Panc1 (cell line): Measurements from ENCODE around the gene PRRC1. TPM values are rescaled to one million over a fixed set of nuclear protein-coding genes. Genes with fewer than 3 reads are reported as not detected.

Source experiments
- ATAC-seq: fragments of 200-7000 bp; cut with Tn5 transposase; 2 replicates; pipeline ENCODE4 v1.9.1; 2020; ENCODE audit warnings: mild to moderate bottlenecking, moderate library complexity
- BruUV-seq: library from RNA; stranded (reverse); fragments of 400-500 nt; replicated peaks from 2 replicates; lab custom pipeline; 2021; lab: Mats Ljungman, UMichigan
- CTCF ChIA-PET: fragments of 300-600 bp; sonication (Branson Sonifier 250); formaldehyde crosslinking; loops from one replicate; lab custom pipeline; 2022; ENCODE audit warnings: antibody characterized with exemption; lab: Charles Lee
- POLR2A ChIA-PET: fragments of 300-600 bp; sonication (Branson Sonifier 250); formaldehyde crosslinking; loops from one replicate; lab custom pipeline; 2022; ENCODE audit warnings: antibody characterized with exemption; lab: Charles Lee
- DNase-seq: peaks from one replicate; pipeline ENCODE4 v3.0.0-alpha.2; 2010; ENCODE audit warnings: low read depth, low spot score
- H3K27ac ChIP-seq: 2 replicates; pipeline ENCODE4 v1.5.1; 2011; ENCODE audit warnings: mild to moderate bottlenecking, low read length, inconsistent platforms
- H3K27me3 ChIP-seq: fragments of 200-500 bp; sonication (Bioruptor generic); 2 replicates; pipeline ENCODE4 v1.6.0; 2014; ENCODE audit warnings: low read length, inconsistent platforms; ENCODE audit not compliant: control insufficient read depth, insufficient read depth
- H3K36me3 ChIP-seq: fragments of 200-500 bp; sonication (Bioruptor generic); 2 replicates; pipeline ENCODE4 v1.5.1; 2014; ENCODE audit warnings: inconsistent platforms, mild to moderate bottlenecking, low read length, moderate library complexity; ENCODE audit not compliant: control insufficient read depth, insufficient read depth
- H3K4me1 ChIP-seq: 2 replicates; pipeline ENCODE4 v1.5.1; 2011; ENCODE audit warnings: inconsistent platforms, mild to moderate bottlenecking, low read length, moderate library complexity; ENCODE audit not compliant: control insufficient read depth, insufficient read depth
- H3K4me3 ChIP-seq, 2 experiments: 2 replicates each; pipeline ENCODE4 v1.5.1; 2011 to 2012; ENCODE audit warnings: low read depth in 2 of 2, low read length in 2 of 2, mild to moderate bottlenecking in 2 of 2, inconsistent platforms in 1 of 2, moderate library complexity in 1 of 2
- H3K9me3 ChIP-seq: fragments of 200-500 bp; sonication (Bioruptor generic); 2 replicates; pipeline ENCODE4 v1.5.1; 2014; ENCODE audit warnings: low read depth, mild to moderate bottlenecking, inconsistent platforms, low read length, moderate library complexity; ENCODE audit not compliant: control insufficient read depth, insufficient read depth
- CTCF ChIP-seq: fragments of 450-650 bp; IDR thresholded peaks from 2 replicates; pipeline ENCODE4 v1.5.1; 2017; ENCODE audit warnings: mild to moderate bottlenecking
- POLR2AphosphoS5 ChIP-seq: IDR thresholded peaks from 2 replicates; pipeline ENCODE4 v1.6.1; 2012; ENCODE audit warnings: mild to moderate bottlenecking, low read depth, low read length, moderate library complexity
- SIN3A ChIP-seq: IDR thresholded peaks from 2 replicates; pipeline ENCODE4 v1.6.1; 2012; ENCODE audit warnings: low read depth, mild to moderate bottlenecking, low read length, moderate library complexity, borderline replicate concordance; ENCODE audit not compliant: insufficient read depth
- TCF7L2 ChIP-seq: IDR thresholded peaks from 2 replicates; pipeline ENCODE4 v1.6.1; 2011; ENCODE audit warnings: mild to moderate bottlenecking, low read depth, low read length, inconsistent platforms
- in situ Hi-C: cut with HindIII; loops from 2 replicates; pipeline ENCODE4 v1.10.0; 2016; ENCODE audit warnings: low sequenced_read_pairs, low pct_unique_long_range_greater_than_20kb
- intact Hi-C: fragments of 100-400 bp; cut with micrococcal nuclease; formaldehyde crosslinking; loops from one replicate; pipeline ENCODE4 v1.10.0; 2022; ENCODE audit not compliant: unreplicated experiment
- total RNA-seq: library from RNA; stranded (reverse); gene quantifications from one replicate; pipeline ENCODE4 v1.2.1, GENCODE V29; 2021; ENCODE audit not compliant: unreplicated experiment
- TF ChIP-seq, protein P1 (sequence below), 2 experiments: IDR thresholded peaks; 2 replicates each; pipeline ENCODE4 v1.6.1; 2011 to 2012; ENCODE audit warnings: low read depth in 2 of 2, control low read depth in 1 of 2, low read length in 1 of 2, mild to moderate bottlenecking in 1 of 2, moderate library complexity in 1 of 2; ENCODE audit not compliant: insufficient read depth in 1 of 2

The PRRC1 gene
- total RNA-seq, 1 experiment from 2014 or later: 48.7 TPM

GRCh38 chr5:127556609-127557334, 39.3 kb downstream of the PRRC1 start:
- ChIA-PET CTCF (no interaction called here), POLR2A (no interaction called here)
- Histone ChIP-seq H3K27ac (no peak overlapping the region), H3K4me3 (no peak overlapping the region), H3K36me3 (peaks cover 9% of the 10 kb centered on the region), H3K4me1 (no peaks in the 10 kb centered on the region), H3K27me3 (no peaks in the 10 kb centered on the region), H3K9me3 (no peaks in the 10 kb centered on the region)
- BruUV-seq: no TSS peak
- TF ChIP-seq POLR2AphosphoS5 (no peak), TCF7L2 (no peak)
- intact Hi-C loops (no loop called here), in situ Hi-C loops (no loop called here)
- DNase-seq (no peak), ATAC-seq (no peak)

DNA sequence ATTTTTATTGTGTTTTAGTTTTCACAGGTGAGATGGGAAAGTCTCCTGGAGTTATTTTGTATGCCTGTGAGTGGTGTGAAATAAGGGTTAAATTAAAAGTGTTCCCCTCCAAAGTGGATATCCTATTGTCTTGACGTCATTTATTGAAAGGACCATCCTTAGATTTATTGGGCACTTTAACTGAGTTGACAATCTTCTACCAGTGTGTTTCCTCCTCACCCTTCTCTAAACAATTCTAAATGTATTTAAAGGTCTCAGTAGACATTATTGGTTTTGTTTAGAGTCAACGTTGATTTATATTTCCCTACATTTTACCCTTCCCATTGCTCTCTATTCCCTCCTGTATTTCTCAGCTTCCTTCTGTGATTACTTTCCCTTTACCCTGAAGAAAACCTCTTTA, 40.8 kb downstream of the PRRC1 start:
- Histone ChIP-seq H3K4me1 (no peaks in the 10 kb centered on the region), H3K27me3 (no peaks in the 10 kb centered on the region; the same call in 1 of the 2 replicates), H3K27ac (no peak overlapping the region), H3K36me3 (no peaks in the 10 kb centered on the region; the same call in none of the 2 replicates), H3K9me3 (no peaks in the 10 kb centered on the region), H3K4me3 (no peak overlapping the region)
- ChIA-PET POLR2A (no interaction called here), CTCF (no interaction called here)
- TF ChIP-seq, protein P1, sequence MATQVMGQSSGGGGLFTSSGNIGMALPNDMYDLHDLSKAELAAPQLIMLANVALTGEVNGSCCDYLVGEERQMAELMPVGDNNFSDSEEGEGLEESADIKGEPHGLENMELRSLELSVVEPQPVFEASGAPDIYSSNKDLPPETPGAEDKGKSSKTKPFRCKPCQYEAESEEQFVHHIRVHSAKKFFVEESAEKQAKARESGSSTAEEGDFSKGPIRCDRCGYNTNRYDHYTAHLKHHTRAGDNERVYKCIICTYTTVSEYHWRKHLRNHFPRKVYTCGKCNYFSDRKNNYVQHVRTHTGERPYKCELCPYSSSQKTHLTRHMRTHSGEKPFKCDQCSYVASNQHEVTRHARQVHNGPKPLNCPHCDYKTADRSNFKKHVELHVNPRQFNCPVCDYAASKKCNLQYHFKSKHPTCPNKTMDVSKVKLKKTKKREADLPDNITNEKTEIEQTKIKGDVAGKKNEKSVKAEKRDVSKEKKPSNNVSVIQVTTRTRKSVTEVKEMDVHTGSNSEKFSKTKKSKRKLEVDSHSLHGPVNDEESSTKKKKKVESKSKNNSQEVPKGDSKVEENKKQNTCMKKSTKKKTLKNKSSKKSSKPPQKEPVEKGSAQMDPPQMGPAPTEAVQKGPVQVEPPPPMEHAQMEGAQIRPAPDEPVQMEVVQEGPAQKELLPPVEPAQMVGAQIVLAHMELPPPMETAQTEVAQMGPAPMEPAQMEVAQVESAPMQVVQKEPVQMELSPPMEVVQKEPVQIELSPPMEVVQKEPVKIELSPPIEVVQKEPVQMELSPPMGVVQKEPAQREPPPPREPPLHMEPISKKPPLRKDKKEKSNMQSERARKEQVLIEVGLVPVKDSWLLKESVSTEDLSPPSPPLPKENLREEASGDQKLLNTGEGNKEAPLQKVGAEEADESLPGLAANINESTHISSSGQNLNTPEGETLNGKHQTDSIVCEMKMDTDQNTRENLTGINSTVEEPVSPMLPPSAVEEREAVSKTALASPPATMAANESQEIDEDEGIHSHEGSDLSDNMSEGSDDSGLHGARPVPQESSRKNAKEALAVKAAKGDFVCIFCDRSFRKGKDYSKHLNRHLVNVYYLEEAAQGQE (IDR thresholded peaks at IDR 0.05; ENCODE audit: insufficient read depth in 1 of 2, low read depth in 2 of 2, low read length in 1 of 2): no peak
- no peak for TF ChIP-seq POLR2AphosphoS5
- no peak for TF ChIP-seq TCF7L2
- no peak for TF ChIP-seq SIN3A
- TF ChIP-seq CTCF: no peak
- in situ Hi-C loops: no loop called here
- no peak for ATAC-seq
- intact Hi-C loops: no loop called here
- no TSS peak for BruUV-seq
- DNase-seq: no peak

DNA sequence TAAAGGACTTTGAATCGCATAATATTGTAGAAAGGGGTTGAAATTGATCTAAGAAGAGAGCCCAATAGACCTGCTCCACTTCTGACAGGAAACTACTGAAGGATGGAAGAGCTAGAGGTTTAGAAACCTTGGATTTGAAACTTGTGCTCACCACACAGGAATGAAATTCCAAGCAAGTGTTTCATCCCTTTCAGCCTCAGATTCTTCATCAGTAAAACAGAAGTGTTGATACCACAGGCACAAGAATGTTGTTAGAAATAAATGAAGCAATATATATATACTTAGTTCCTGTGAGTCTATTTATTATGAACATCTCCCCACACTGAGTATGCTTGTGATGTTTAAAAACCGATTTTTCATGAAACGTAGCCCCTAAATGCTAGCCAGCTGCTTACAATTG, 43.8 kb downstream of the PRRC1 start:
- in situ Hi-C loops: no loop called here
- Histone ChIP-seq H3K9me3 (no peaks in the 10 kb centered on the region), H3K27me3 (no peaks in the 10 kb centered on the region; the same call in 1 of the 2 replicates), H3K4me1 (no peaks in the 10 kb centered on the region), H3K4me3 (no peak overlapping the region), H3K36me3 (no peaks in the 10 kb centered on the region), H3K27ac (no peak overlapping the region)
- TF ChIP-seq SIN3A: no peak
- TF ChIP-seq POLR2AphosphoS5: no peak
- no peak for TF ChIP-seq TCF7L2
- TF ChIP-seq, protein P1 (IDR thresholded peaks at IDR 0.05; ENCODE audit: insufficient read depth in 1 of 2, low read depth in 2 of 2, low read length in 1 of 2): no peak
- no peak for TF ChIP-seq CTCF
- POLR2A ChIA-PET: no interaction called here
- no peak for DNase-seq
- intact Hi-C loops: loop anchor here (5.0 to 10.0 kb wide), 2 partner anchors 316 to 1284 kb away; no protein-coding TSS in a partner anchor
- BruUV-seq: no TSS peak
- CTCF ChIA-PET: no interaction called here
- no peak for ATAC-seq
